GM13977 (cell line): ENCODE measurements around the gene CNTROB.
"Not testable (repeated sequence)": the region's sequence is repeated elsewhere in the genome, so short reads cannot be mapped to it uniquely, and the experiment has no call there.

Experiments
- DNase-seq: peaks from one replicate; pipeline ENCODE4 v3.0.0; 2012; ENCODE audit warnings: low spot score
- in situ Hi-C: fragments of 300-500 bp; cut with MboI; formaldehyde crosslinking; loops from one replicate; pipeline ENCODE4 v1.12.0; 2022; ENCODE audit warnings: low sequenced_read_pairs, low pct_unique_long_range_greater_than_20kb, mixed read lengths, inconsistent platforms; ENCODE audit not compliant: unreplicated experiment
- TF ChIP-seq, protein P1 (sequence below): IDR thresholded peaks from 2 replicates; pipeline ENCODE4 v1.5.1; 2012; ENCODE audit warnings: mild to moderate bottlenecking, control low read depth; ENCODE audit not compliant: insufficient read depth; ENCODE audit errors: extremely low read depth, missing control alignments

CNTROB gene

DNA sequence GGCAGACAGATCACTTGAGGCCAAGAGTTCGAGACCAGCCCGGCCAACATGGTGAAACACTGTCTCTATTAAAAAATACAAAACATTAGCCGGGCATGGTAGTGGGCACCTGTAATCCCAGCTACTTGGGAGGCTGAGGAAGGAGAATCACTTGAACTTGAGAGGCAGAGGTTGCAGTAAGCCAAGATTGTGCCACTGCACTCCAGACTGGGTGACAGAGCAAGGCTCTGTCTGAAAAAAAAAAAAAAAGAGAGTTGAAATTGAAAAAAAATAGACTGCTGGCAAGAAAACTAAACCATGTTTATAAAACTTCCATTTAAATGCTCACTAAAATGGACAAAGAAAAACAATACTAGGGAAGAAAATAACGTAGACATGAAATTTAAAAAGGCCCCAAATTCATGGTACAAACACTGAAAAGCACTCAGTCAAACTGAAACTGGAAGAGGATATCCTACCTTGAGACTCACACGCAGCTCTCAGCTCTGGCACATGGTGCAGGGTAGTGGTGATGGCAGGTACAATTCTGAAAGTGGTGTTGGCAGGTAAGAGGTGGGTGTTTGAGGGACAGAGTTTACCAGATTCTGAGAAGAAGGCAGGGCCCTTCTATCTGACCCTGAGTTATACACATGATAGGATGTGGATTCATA, 19.3 kb downstream of the CNTROB start:
- TF ChIP-seq, protein P1, sequence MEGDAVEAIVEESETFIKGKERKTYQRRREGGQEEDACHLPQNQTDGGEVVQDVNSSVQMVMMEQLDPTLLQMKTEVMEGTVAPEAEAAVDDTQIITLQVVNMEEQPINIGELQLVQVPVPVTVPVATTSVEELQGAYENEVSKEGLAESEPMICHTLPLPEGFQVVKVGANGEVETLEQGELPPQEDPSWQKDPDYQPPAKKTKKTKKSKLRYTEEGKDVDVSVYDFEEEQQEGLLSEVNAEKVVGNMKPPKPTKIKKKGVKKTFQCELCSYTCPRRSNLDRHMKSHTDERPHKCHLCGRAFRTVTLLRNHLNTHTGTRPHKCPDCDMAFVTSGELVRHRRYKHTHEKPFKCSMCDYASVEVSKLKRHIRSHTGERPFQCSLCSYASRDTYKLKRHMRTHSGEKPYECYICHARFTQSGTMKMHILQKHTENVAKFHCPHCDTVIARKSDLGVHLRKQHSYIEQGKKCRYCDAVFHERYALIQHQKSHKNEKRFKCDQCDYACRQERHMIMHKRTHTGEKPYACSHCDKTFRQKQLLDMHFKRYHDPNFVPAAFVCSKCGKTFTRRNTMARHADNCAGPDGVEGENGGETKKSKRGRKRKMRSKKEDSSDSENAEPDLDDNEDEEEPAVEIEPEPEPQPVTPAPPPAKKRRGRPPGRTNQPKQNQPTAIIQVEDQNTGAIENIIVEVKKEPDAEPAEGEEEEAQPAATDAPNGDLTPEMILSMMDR = no peak
- peak; percentile 75 for DNase-seq
- in situ Hi-C loops = no loop called here

DNA sequence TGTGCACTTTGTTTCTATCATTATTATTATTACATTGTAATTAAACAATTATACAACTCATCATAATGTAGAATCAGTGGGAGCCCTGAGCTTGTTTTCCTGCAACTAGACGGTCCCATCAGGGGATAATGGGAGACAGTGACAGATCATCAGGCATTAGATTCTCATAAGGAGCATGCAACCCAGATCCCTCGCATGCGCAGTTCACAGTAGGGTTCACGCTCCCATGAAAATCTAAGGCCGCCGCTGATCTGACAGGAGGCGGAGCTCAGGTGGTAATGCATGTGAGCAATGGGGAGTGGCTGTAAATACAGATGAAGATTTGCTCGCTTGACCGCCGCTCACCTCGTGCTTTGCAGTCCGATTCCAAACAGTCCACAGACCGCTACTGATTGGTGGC, 21.3 kb downstream of the CNTROB start:
- DNase-seq, in situ Hi-C loops: not testable (repeated sequence)

DNA sequence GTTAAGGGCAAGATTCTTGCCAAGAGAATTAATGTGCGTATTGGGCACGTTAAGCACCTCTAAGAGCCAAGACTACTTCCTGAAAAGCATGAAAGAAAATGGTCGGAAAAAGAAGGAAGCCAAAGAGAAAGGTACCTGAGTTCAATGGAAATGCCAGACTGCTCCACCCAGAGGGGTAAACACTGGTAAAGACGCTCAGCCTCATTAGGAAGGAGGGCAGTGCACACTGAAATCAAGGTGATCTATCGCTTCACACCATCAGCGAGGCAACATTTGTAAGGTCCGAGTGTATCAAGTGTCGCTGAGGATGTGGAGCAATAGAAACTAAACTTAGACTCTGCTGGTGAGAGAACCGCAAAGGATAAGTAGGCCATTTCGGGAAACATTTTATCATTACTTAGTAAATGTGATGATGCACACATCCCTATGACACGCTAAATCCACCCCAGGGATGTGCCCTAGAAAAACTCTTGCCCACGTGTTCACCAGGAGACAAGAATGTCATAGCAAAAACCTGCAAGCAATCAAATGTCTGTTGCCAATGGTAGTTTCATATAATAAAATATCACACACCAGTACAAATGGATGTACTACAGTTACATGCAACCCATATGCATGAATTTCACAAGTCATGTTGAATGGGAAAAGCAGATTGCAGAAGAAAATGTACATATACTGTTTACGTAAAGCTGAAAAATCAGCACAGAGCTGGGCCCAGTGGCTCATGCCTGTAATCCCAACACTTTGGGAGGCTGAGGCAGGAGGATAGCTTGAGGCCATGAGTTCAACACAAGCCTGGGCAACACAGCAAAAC, 23.6 kb downstream of the CNTROB start:
- TF ChIP-seq, protein P1 = no peak
- DNase-seq = no peak
- in situ Hi-C loops = no loop called here

DNA sequence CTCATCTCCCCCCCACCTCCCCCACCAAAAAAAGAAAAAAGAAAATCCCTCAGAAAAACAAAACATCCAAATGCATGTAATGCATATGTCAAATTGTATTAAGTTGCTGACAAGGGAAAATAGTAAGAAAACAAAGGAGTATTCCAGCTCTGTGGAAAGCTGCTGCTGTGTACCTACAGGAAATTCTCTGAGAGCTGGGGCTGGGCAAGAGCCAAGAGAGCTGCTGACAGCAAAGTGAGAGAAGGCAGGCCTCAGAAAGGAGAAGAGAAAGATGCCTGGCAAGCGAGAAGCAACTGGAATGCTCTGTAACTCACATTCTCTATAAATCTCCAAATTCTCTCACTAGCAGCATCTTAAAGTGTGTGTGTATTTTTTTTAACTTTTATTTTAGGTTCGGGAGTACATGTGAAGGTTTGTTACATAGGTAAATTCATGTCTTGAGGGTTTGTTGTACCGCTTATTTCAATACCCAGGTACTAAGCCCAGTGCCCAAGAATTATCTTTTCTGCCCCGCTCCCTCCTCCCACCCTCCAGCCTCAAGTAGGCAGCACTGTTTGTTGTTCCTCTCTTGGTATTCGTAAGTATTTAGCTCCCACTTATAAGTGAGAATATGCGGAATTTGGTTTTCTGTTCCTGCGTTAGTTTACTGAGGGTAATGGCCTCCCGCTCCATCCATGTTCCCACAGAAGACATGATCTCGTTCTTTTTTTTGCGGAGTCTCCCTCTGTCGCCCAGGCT, 24.4 kb downstream of the CNTROB start:
- TF ChIP-seq, protein P1 = no peak

DNA sequence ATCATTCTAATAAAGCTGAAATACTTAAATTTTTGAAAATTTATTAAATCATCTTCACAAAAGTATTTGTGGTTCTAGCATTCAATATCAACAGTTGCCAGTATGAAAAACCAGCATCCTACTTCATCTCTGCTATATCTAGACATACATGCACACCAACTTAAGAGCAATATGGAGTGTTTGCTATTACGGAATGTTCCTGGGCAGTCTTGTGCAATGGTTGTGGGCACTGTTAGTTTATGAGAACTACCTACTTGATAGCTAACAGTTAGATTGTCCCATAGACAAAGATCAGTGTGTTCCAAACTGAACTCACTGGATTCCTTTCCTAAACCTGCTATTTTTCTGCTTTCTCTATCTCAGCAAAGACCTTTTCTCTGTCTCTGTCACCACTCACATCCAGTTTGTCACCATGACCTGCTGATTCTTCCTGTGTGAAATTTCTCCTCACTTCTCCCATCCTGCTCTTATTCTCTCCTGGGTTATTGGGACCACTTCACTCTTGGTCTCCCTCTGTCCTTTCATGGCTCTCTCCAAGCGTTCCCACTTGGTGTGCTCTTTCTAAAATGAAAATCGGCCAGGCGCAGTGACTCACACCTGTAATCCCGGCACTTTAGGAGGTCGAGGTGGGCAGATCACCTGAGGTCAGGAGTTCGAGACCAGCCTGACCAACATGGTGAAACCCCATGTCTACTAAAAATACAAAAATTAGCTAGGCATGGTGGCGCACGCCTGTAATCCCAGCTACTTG, 27.7 kb downstream of the CNTROB start:
- in situ Hi-C loops = no loop called here
- no peak for DNase-seq

More for the DNA sequence above, 24.4 kb downstream of the CNTROB start:
- in situ Hi-C loops = no loop called here
- DNase-seq = no peak

DNA sequence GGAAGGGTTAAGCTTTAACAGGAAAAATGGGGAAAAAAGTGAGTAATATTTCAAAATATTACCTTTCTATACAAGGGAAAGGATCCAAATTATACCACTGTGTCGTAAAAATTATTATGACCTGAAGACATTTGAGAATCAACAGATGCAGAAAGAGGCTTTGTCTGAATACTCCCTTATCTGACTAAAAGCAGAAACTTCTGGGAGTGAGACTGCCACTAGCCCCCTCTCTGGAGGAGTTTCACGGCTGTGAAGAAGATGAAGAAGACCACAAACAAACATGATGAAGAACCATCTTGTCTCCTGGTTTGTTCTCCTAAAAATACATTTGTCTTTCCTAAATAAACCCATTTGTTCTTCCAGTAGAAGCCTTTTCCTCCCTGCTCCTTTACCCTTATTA, 29.4 kb downstream of the CNTROB start:
- TF ChIP-seq, protein P1 = no peak
- no peak for DNase-seq
- in situ Hi-C loops = no loop called here

More for the DNA sequence above, 27.7 kb downstream of the CNTROB start:
- TF ChIP-seq, protein P1 = no peak
